Cardiac fibroblast (primary cell): ENCODE data around the gene OLFM1.

Source experiments
- DNase-seq, 2 donors: peaks; one replicate each; pipeline versions ENCODE4 v3.0.0 to v3.0.0-alpha.2; 2010; ENCODE audit warnings: low read depth in 2 of 2
- H3K4me3 ChIP-seq, 2 donors: replicated peaks in 1 of 2; 1 replicate in 1 of 2; 2 replicates in 1 of 2; pipeline ENCODE4 v1.5.1; 2011; ENCODE audit warnings: low read depth in 2 of 2, low read length in 2 of 2, mild to moderate bottlenecking in 2 of 2, moderate library complexity in 1 of 2
- CTCF ChIP-seq: IDR thresholded peaks from one replicate; pipeline ENCODE4 v1.5.1; 2011; ENCODE audit warnings: low read depth, mild to moderate bottlenecking, low read length, inconsistent platforms

OLFM1 gene

GRCh38 chr9:135043345-135043744, 44.1 kb upstream of the OLFM1 start:
- no peak overlapping the region for H3K4me3 ChIP-seq
- no peak for DNase-seq
- no peak for TF ChIP-seq CTCF

- no peak for TF ChIP-seq CTCF
- DNase-seq, result no peak
- H3K4me3 ChIP-seq, result no peak overlapping the region
These were observed 42.1 kb upstream of the OLFM1 start for GRCh38 chr9:135045264-135045927.

GRCh38 chr9:135045928-135046738, 41.3 kb upstream of the OLFM1 start:
- no peak overlapping the region for H3K4me3 ChIP-seq
- DNase-seq, result no peak
- TF ChIP-seq CTCF, result no peak

- no peak for TF ChIP-seq CTCF
- no peak overlapping the region for H3K4me3 ChIP-seq
- DNase-seq, result no peak
These were observed 40.6 kb upstream of the OLFM1 start for GRCh38 chr9:135046739-135047350.

- H3K4me3 ChIP-seq, result no peak overlapping the region
- DNase-seq, result no peak
- no peak for TF ChIP-seq CTCF
These were observed 39.9 kb upstream of the OLFM1 start for GRCh38 chr9:135047521-135047920.

GRCh38 chr9:135048046-135048757, 39.3 kb upstream of the OLFM1 start:
- no peak for DNase-seq

More at GRCh38 chr9:135048046-135048757, 39.3 kb upstream of the OLFM1 start:
- no peak for TF ChIP-seq CTCF
- no peak overlapping the region for H3K4me3 ChIP-seq
